ENCODE data around the gene KAT6B. TPM values are rescaled to one million over a fixed set of nuclear protein-coding genes. Genes with fewer than 3 reads are reported as not detected.

KAT6B gene
- total and polyA plus RNA-seq, 2 donors from 2014 or later = 2.9 to 34.2 TPM

GRCh38 chr10:74837743-74838142 lies 11.3 kb downstream of the KAT6B start:
- intact Hi-C loops (cut with DNase I) = no loop called here
- DNase-seq (no peak), FAIRE-seq (no peak)
- Histone ChIP-seq H3K27me3 (ENCODE audit: control insufficient read depth, insufficient read depth, low read length) (no peaks in the 10 kb centered on the region), H3K9me3 (ENCODE audit: control insufficient read depth in 2 of 3, insufficient read depth in 1 of 3, low read length in 3 of 3) (no peaks in the 10 kb centered on the region), H3K9ac (ENCODE audit: low read length in 3 of 3) (no peak overlapping the region), H3K36me3 (ENCODE audit: control insufficient read depth in 2 of 3, insufficient read depth in 3 of 3, low read length in 3 of 3) (no peaks in the 10 kb centered on the region), H3K4me3 (ENCODE audit: low read length in 3 of 3) (no peak overlapping the region), H3K4me1 (ENCODE audit: control insufficient read depth in 2 of 3, insufficient read depth in 2 of 3, low read depth in 1 of 3, low read length in 3 of 3) (no peaks in the 10 kb centered on the region), H3K27ac (ENCODE audit: low read depth in 2 of 2, low read length in 2 of 2) (no peak overlapping the region)
- TF ChIP-seq, protein P1, sequence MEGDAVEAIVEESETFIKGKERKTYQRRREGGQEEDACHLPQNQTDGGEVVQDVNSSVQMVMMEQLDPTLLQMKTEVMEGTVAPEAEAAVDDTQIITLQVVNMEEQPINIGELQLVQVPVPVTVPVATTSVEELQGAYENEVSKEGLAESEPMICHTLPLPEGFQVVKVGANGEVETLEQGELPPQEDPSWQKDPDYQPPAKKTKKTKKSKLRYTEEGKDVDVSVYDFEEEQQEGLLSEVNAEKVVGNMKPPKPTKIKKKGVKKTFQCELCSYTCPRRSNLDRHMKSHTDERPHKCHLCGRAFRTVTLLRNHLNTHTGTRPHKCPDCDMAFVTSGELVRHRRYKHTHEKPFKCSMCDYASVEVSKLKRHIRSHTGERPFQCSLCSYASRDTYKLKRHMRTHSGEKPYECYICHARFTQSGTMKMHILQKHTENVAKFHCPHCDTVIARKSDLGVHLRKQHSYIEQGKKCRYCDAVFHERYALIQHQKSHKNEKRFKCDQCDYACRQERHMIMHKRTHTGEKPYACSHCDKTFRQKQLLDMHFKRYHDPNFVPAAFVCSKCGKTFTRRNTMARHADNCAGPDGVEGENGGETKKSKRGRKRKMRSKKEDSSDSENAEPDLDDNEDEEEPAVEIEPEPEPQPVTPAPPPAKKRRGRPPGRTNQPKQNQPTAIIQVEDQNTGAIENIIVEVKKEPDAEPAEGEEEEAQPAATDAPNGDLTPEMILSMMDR (IDR thresholded peaks at IDR 0.05; ENCODE audit: borderline replicate concordance, extremely low read depth, insufficient read depth) = no peak

GRCh38 chr10:74839708-74840107 lies 13.3 kb downstream of the KAT6B start:
- Histone ChIP-seq H3K9ac (ENCODE audit: low read length in 3 of 3) (no peak overlapping the region), H3K4me3 (ENCODE audit: low read length in 3 of 3) (no peak overlapping the region), H3K27ac (ENCODE audit: low read depth in 2 of 2, low read length in 2 of 2) (no peak overlapping the region), H3K9me3 (ENCODE audit: control insufficient read depth in 2 of 3, insufficient read depth in 1 of 3, low read length in 3 of 3) (no peaks in the 10 kb centered on the region), H3K27me3 (ENCODE audit: control insufficient read depth, insufficient read depth, low read length) (no peaks in the 10 kb centered on the region), H3K36me3 (ENCODE audit: control insufficient read depth in 2 of 3, insufficient read depth in 3 of 3, low read length in 3 of 3) (peaks cover 0 to 10% (median 4%) of the 10 kb centered on the region in 3 donors), H3K4me1 (ENCODE audit: control insufficient read depth in 2 of 3, insufficient read depth in 2 of 3, low read depth in 1 of 3, low read length in 3 of 3) (no peaks in the 10 kb centered on the region)
- intact Hi-C loops (cut with DNase I) = no loop called here
- DNase-seq = no peak
- no peak for FAIRE-seq
- TF ChIP-seq, protein P1 (IDR thresholded peaks at IDR 0.05; ENCODE audit: borderline replicate concordance, extremely low read depth, insufficient read depth) = no peak

- TF ChIP-seq, protein P1 (IDR thresholded peaks at IDR 0.05; ENCODE audit: borderline replicate concordance, extremely low read depth, insufficient read depth) = no peak
- Histone ChIP-seq H3K27ac (ENCODE audit: low read depth in 2 of 2, low read length in 2 of 2) (no peak overlapping the region), H3K9ac (ENCODE audit: low read length in 3 of 3) (no peak overlapping the region), H3K4me1 (ENCODE audit: control insufficient read depth in 2 of 3, insufficient read depth in 2 of 3, low read depth in 1 of 3, low read length in 3 of 3) (no peaks in the 10 kb centered on the region), H3K36me3 (ENCODE audit: control insufficient read depth in 2 of 3, insufficient read depth in 3 of 3, low read length in 3 of 3) (peaks cover 0 to 10% (median 4%) of the 10 kb centered on the region in 3 donors), H3K9me3 (ENCODE audit: control insufficient read depth in 2 of 3, insufficient read depth in 1 of 3, low read length in 3 of 3) (no peaks in the 10 kb centered on the region), H3K4me3 (ENCODE audit: low read length in 3 of 3) (no peak overlapping the region), H3K27me3 (ENCODE audit: control insufficient read depth, insufficient read depth, low read length) (no peaks in the 10 kb centered on the region)
- DNase-seq (no peak), FAIRE-seq (no peak)
- intact Hi-C loops (cut with DNase I) = no loop called here
These were observed 15.0 kb downstream of the KAT6B start for GRCh38 chr10:74841265-74841973.
